ENCODE results near the gene MREG.
"Not testable (repeated sequence)": the region's sequence is repeated elsewhere in the genome, so short reads cannot be mapped to it uniquely, and the experiment has no call there.

The MREG gene

GRCh38 chr2:216018709-216019108 lies 5.4 kb upstream of the MREG start:
- no peak for DNase-seq

DNA sequence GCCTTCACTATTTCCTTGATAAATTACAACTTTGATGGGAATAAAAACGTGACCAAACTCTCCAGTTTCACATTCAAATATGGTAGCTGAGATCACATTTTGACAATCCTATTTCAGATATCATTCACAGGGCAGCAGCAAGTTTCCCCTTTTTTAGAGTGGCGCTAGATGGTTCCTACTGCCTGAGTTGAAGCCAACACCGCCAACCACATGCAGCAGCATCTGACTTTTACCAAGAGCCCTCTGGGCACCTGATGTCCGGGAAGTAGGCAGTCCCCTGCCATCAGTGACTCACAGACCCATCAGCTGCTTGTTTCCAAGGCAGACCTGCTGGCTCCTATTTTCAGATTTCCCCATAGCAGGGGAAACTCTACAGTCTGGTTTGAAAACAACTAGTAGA lies 4.0 kb upstream of the MREG start:
- DNase-seq, result no peak

DNA sequence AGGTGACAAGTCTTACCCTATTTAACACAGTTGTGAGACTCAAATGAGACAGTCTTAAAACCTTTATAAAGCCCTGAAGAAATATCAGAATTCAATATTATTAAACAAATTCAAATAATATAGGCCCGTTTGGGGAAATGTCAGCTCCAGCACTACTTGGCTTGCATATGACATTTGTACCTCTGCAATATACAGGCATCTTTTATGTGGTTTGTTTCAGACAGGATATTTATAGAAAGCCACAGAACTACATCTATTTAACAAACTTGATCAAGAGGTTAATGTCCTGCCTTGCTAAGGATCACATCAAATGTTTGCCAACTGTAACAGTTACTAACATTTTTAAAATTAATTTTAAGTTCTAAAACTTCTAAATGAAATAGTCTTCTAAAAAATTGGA lies 3.2 kb upstream of the MREG start:
- DNase-seq, result no peak

GRCh38 chr2:216015722-216016464 lies 2.5 kb upstream of the MREG start:
- no peak for DNase-seq

DNA sequence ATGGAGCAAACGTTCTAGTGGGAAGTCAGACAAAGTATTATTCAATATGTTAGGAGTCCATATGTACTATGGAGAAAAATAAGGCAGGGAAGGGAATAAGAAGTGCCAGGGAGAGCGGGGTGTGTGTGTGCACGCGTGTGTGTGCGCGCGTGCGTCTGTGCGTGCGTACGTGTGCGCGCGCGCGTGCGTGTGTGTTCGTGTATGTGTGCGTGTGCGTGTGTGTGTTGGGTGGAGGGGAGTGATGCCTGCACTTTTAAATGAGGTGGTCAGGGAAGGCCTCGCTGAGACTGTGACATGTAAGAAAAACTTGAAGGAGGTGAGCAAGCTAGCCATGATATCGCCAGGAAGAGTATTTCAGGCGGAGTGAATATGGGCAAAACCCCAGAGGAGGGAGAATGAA lies 1.6 kb upstream of the MREG start:
- no peak for DNase-seq

GRCh38 chr2:216014006-216014405 lies 655 bp upstream of the MREG start:
- DNase-seq, result no peak

- DNase-seq, result no peak
Measured at GRCh38 chr2:216012830-216013079, 596 bp downstream of the MREG start.

DNA sequence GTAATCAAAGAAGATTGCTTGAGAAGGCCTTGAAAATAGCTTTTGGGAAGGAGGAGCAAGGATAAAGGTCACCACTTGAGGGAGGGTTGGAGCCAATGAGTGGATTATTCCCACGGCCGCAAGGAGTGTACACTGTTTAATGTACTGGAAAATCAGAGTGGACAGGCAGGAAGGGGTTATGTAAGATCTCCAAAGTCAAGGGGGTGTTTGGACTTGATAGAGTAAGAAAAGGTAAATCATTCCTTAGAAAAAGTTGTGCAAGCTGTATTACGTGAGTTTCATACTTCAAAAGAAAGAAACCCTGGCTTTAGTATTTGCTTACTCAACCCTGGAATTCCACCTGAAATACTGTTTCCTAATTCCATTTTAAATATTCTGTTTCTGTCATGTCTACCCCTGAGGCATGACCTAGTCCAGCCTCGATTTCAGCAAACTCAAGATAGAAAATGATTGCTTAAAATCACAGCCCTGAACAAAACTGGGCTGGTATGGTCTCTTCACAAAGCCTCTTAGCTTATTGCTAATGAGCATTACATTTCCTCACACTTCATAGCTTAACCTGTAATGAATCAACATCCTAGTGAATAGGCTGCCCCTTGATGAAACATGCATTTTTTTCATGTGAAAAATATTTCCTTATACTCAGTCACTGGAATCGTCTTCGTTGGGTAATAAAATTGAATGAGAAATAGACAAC lies 1.1 kb downstream of the MREG start:
- DNase-seq, result no peak

DNA sequence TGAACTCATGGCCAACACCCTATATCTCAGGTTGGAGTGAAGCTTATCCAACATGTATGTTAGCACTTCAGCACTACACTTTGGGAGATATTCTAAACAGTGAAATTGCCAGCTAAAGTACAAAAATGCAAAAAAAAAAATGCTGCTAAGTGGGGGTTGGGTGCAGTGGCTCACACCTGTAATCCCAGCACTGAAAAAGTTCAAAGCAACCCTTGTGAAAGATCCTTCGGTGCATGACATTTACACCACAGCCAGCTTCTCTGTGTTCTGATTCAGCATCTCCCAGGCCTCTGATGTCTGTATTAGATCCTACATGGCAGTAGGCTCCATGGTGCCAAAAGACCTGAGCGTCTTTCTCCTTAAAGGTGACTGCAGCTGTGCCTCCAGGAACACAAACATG lies 4.1 kb downstream of the MREG start:
- not testable (repeated sequence) for DNase-seq

GRCh38 chr2:216008387-216008786 lies 5.0 kb downstream of the MREG start:
- no peak for DNase-seq

DNA sequence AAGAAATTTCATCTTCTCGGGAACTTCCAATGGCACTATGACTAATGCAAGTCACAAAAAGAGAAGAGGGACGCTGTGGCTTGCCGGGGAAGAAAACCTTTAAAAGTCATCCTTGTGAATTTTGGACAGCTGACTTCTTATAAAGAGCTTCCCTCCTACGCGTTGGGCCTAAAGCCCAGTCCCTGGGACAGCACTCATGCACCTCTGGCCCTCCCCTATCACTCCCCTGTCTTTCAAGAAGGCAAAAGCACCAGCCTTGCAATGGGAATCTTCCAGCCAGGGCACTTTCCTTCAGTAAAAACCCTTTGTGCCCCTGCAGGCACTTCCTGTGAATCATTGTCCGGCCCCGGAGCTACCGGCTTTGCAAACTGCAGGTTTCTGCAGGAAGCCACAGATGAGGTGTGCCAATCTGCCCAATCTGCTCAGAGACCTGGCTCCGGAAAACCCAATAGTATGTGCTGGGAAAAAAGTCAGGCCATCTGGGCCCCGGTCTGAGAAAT lies 7.1 kb downstream of the MREG start:
- no peak for DNase-seq

GRCh38 chr2:216004697-216005283 lies 8.6 kb downstream of the MREG start:
- no peak for DNase-seq

GRCh38 chr2:216003876-216004696 lies 9.3 kb downstream of the MREG start:
- DNase-seq, result no peak

DNA sequence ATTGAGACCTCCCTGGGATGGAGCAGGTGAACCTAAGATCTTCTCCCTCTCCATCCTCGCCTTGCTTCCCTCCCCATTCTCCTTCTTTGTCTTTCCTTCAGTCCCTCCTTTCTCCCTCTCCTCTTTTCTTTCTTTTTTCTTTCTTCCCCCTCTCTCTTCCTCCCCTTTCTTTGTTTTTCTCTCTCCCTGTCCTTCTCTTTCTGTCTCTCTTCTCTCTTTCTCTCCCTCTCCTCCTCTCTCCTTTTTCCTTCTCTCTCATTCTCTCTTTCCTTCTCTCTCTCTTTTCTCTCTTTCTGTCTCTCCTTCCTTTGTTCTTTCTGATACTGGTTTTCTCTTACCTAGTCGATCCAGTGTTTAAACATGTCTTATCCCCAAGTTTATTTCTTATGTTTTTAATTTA lies 10.7 kb downstream of the MREG start:
- DNase-seq, result no peak

DNA sequence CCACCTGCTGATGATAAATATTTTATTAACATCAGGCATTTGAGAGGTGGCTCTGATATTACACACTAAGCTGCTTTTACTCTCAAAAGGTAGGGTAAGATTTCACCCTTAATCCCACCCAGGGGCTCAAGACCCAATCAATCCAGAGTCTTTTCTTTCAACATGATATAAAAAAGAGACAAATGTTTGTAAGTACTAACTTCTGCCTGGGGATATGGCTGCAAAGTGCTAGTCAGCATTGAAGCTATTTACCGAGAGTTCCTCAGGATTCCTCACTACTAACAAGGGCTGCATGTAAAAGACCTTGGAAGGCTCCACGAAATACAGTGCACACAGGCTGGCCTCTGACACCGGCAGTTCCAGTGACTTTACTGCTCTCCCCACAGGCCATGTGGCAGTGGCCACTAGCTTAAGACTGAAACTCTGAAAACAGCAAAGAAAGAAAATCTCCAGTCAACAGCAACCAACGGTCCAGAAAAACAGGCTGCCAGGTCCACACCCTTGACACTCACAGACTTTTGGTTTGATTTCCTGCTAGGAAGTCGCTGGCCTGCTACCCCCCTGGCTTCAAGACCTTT lies 11.2 kb downstream of the MREG start:
- no peak for DNase-seq

- no peak for DNase-seq
Measured at GRCh38 chr2:216001216-216002100, 11.9 kb downstream of the MREG start.

- DNase-seq, result no peak
Measured at GRCh38 chr2:215998636-215999035, 14.7 kb downstream of the MREG start.

DNA sequence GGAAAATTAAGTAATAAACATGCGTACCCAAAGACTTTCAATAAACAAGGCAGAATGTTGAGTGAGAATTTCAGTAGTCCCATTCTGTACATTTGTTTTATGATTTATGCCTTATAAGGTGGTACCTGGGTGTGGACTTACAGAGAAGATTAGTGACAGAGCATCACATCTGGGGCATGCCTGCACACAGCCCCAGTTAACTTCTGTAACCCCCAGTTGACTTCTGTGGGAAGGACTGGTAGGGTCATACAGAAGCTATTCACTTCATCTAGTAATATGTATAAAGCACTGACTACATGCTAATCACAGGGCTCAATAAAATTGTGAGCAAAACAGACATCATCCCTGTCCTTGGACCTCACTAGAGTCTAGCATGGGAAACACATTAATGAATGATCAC lies 16.1 kb downstream of the MREG start:
- no peak for DNase-seq

DNA sequence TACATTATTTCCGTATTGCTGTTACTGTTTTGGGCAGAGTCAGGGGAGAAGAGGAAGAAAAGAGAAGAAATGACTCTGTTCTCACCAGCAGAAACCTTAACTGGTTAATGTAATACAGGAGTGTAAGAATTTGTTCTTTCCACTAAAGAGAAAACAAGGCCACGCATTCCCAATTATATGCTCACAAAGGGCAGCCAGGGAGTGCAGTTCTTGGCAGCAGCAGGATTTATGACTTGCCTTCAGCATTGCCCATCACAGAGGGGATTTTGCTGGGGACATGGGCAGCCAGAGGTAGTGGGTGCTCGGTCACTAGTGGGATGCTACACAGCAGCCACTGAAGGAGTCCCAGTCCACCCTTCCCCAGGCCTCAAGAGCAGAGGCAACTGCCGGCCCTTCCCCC lies 18.4 kb downstream of the MREG start:
- no peak for DNase-seq

- DNase-seq, result not testable (repeated sequence)
Measured at GRCh38 chr2:215988556-215989207, 24.7 kb downstream of the MREG start.

GRCh38 chr2:215985257-215985656 lies 28.1 kb downstream of the MREG start:
- DNase-seq, result no peak

DNA sequence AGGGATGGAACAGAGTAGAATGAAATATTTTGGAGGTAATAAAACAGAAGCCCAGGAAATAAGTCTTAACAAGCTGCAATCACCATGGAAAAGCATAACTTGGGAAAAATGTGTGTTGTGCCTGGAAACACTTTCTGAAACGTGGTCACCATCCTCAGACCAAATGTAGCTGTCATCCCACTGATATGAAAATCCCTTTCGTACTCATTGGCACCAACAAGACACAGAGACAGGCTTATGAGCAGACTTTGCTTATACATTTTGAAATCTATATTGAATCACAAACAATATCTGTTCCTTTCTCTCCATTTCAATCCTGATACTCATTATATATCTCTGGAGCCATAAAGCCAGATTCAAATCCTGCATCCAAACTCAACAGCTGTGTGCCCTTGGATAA lies 28.7 kb downstream of the MREG start:
- no peak for DNase-seq

Measured in NCI-H1105 (cell line).